NCI-H1048 (cell line): Measurements from ENCODE around the gene TNNT3.
"Not testable (repeated sequence)": the region's sequence is repeated elsewhere in the genome, so short reads cannot be mapped to it uniquely, and the experiment has no call there.

Experiments used
- DNase-seq: peaks from one replicate; lab custom pipeline; 2025; lab: John Stamatoyannopoulos, UW

TNNT3 gene

DNA sequence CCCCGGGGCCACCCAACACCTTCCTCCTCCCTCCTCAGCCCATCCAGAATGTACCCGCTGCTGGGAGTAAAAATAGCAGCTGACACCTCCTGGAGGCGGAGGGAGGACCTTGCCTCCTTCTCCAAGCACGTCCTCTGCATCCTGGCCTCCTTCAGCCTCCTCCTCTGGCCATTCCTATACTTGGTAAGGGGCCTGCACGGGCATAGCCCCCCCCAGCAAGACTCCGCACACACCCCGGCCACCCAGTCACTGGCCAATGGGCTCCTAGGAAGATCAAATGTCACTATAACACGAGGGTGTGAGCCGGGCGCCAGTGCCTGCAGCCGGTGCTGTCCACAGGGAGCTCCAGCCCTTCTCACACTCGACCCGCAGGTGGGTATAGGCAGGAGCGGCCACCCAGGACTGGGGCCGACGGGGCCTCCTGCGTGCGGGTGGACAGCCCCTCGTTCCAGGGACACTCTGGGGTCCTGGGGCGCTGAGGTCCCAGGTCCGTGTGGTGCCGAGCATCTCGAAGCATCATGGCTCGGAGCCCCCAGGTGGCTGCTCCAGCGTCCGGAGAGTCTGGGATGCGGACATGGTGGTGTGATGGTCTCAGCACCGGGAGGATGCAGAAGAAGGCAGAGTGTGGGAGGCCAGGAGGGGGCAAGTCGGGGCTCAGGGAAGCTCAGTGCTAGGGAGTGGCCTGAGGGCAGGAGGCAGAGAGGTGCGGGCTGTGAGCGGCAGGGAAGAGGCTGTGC is at the start of gene TNNT3:
Gene TNNT3 (plus strand): TSS at position 313 of the 737 bp plus-strand sequence. CDS start 3,172 bp downstream, outside the sequence.
- no peak for DNase-seq

DNA sequence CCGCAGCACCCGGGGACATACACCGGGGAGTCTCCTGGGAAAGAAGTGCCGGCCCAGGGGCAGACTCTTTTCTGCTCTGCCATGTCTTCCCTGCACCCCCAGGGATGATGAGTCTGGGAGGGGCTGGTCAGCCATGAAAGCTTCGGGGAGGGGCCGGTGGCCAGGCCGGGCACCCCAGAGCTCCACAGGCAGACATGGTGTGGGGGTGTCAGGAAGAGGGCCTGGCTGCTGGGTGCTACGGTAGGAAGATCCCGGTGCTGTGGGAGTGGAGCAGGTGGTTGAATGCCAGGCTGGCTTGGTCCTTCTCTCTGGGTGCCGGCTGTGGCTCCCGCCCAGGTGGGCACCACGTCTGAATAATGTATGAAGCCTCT is 49.2 kb upstream of the TNNT3 start:
- no peak for DNase-seq

DNA sequence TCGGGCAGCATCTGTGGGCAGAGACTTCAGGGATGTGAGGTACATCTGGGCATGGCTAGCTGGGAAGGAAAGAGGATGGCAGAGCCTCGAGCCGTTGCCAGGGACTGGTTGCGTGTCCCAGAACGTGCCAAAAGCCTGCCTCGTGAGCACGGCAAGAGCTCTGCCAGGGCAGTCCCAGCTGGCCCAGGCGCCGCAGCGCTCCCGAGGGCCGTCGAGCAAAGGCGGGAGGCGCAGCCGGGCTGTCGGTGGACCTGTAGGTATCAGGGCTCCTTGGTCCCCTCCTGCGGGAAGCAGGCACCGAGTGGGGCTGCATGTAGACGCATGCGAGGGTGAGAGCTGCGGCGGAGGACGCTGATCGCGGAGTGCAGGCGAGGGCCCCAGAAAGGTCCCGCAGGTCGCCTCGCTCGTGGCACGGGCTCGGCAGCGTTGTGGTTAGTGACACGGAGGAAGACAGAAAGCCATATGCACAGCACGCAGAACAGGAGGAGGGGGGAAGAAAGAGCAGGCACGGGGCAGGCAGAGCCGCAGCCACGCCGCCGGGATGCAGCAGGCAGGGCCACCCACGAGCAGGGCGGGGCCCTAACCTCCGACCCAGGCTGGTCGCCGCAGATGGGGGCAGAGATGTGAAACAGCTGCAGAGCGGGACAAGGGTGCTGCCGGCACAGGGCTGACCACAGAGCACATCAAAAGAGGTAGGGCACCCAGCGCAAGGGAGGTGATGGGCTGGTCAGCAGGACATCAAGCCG is 48.6 kb upstream of the TNNT3 start:
- DNase-seq = no peak

DNA sequence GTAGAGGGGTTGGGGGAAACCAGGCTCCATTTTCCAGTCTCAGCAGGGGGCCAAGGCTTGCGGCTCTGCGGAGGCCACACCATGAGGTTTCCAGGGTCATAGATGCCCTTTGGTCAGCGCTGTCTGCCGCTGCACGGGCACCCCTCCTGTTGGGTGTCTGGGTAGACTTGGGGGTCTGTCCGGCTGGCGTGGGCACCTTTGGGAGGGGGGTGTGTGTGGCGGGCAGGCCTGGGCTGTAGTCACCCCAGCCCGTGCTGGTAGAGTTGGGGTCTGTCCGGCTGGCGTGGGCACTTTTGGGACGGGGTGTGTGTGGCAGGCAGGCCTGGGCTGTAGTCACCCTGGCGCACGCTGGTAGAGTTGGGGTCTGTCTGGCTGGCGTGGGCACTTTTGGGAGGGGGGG is 48.0 kb upstream of the TNNT3 start:
- DNase-seq = no peak

DNA sequence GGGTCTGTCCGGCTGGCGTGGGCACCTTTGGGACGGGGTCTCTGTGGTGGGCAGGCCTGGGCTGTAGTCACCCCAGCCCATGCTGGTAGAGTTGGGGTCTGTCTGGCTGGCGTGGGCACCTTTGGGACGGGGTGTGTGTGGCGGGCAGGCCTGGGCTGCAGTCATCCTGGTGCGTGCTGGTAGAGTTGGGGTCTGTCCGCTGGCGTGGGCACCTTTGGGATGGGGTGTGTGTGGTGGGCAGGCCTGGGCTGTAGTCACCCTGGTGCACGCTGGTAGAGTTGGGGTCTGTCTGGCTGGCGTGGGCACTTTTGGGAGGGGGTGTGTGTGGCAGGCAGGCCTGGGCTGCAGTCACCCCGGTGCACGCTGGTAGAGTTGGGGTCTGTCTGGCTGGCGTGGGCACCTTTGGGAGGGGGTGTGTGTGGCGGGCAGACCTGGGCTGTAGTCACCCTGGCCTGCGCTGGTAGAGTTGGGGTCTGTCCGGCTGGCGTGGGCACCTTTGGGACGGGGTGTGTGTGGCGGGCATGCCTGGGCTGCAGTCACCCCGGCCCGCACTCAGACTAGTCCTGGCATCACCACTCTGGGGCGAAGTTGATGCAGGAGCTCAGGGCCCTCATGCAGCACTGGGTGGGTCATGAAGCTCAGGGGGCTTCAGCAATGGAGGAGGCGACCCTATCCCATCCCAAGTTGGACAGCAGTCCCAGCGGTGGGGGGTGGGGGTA is 47.1 kb upstream of the TNNT3 start:
- no peak for DNase-seq

DNA sequence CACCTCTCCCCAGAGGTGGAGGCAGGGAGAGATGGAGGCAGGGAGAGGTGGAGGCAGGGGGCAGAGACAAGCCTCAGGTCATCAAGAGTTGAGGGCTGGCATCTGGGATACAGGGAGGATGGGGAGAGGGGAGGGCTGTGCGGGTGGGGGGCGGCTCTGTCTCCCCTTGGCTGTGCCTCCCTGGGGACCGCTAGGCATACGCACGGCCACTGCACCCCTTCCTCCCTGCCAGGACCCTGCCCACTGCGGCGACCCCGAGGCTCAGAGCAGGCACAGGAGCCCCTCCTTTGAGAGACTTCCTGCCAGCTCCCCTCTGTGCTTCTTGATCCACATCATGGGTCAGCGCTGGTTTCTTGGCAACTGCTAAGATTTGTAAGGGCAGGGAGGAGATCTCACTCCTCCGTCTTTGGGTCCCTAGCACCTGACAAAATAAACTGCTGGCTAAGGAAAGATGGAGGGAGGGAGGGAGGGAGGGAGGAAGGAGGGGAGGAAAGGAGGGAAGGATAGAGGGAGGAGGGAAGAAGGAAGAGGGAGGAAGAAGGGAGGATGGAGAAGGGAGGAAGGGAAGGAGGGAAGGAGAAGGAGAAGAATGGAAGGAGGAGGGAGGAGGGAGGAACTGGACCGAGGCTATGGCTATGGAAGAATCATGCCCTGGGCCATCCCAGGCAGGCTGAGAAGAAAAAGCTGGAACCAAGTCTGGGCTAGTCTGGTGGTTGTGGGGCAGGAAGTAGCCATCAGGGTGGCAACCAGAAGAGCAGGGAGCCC is 46.3 kb upstream of the TNNT3 start:
- DNase-seq = no peak

DNA sequence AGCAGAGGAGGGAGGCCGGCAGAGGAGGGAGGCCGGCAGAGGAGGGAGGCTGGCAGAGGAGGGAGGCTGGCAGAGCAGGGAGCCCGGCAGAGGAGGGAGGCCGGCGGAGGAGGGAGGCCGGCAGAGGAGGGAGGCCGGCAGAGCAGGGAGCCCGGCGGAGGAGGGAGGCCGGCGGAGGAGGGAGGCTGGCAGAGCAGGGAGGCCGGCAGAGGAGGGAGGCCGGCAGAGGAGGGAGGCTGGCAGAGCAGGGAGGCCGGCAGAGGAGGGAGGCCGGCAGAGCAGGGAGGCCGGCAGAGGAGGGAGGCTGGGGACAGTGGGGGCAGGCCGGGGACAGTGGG is 45.7 kb upstream of the TNNT3 start:
- not testable (repeated sequence) for DNase-seq

DNA sequence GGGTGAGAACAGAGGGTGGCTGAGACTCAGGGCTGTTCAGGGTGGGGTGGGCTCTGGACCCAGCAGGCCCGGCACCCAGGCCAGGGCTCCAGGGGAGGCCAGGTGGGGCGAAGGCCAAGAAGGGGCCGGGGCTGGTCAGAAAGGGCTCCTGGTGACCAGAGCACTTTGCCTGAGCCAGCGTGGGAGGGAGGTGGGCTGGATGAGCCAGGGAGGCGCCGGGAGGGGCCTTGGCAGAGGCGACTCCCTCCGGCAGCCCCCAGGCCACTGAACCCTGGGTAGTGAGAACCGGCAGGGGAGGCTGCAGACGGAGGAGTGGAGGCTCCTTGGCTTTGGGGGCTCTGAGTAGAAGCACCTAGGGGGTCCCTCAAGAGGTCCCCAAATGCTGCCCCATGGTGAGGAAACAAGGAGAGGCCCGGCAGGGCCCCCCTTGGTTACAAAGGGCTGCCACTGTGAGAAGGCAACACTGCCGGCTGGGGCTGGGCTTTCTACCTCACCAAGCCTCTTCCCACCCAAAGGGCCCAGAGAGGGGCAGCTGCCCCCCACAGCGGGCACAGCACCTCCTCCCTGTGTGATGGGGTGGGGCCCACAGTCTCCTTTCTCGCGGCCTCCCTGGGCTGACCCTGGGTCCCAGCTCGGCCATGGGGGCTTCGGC is 44.9 kb upstream of the TNNT3 start:
- DNase-seq = not testable (repeated sequence)

DNA sequence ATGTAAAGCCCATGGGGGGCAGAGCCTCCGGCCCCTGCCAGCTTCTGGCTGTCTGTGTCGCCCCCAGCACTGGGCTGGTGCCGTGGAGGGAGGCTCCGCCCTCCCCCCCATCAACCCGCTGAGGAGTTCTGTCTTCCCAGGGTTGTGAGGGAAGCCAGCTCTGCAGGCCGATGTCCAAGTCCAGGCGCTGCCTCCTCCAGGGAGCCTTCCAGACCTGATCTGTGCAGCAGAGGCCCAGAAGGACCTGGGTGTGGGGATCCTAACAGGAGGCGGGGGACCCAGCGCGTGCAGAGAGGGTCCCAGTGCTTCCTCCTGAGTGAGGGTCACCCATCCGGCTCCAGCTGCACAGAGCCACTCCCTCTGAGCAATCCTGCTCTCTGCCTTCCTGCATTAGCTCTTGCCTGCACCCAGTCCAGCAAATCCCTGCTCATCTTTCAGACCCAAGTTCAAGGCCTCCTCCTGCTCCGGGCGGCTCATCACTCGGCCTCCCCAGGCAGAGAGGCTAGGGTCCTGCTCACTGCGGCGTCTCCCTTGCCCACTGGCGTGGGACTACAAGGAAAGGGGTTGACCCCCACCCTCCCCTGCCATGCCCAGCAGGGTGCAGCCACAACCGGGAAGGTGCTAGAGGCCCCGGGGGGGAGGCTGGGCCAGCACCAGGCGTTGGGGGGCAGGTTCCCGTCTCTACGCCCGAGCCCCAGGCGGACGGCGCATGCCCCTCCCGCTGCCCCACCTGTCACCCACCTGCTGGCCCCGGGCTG is 44.2 kb upstream of the TNNT3 start:
- no peak for DNase-seq

DNA sequence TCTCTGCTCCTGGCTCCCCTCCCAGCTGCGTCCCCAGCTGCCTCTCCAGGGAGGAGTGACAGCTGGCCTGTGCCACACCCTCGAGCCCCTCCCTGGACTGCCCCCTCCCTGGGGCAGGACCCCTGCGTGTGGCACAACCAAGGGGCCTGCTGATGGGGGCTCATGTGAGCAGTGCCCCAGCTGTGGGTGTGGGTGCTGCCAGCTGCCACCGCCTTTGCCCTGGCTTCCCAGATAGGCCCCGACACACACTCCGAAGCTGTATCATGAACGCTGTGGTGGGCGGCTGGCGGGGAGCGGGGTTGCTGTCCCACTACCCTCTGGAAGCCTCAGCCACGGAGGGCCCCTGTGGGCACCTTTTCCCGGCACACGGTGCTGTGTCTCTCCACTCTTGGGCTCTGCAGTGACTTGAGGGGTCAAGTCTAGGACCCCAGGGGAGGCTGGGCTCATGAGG is 43.6 kb upstream of the TNNT3 start:
- not testable (repeated sequence) for DNase-seq

DNA sequence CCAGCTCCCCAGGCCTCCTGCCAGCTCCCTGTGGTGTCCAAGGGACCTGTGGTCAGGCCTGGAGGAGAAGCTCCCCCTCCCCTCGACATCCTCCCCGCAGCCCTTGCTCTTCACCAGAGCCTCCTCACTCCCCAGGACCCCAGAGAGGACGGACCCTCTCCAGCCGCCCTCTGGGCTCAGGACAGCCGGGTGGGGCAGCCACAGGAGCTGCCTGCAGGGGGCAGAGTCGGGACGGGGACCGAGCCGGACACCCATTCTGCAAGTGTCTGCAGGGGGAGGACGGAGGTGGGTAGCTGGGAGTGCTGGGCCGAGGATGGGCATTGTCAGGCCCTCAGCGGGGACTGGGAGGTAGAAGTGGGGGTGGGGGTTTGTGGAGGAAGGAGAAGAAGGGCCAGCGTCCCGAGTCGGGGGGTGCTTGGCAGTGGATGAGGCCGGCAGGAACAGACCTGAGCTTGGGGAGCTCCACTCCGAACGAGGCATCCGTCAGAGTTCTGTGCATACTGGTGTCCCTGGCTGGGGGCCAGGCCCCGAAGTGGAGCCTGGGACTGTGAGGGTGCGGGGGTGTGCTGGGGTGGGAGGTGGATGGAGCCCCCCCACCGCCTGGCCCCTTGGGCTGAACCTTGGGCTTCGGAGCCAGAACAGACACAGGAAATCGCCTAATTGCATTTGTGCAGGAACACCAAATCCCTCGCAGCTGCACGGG is 43.0 kb upstream of the TNNT3 start:
- no peak for DNase-seq

DNA sequence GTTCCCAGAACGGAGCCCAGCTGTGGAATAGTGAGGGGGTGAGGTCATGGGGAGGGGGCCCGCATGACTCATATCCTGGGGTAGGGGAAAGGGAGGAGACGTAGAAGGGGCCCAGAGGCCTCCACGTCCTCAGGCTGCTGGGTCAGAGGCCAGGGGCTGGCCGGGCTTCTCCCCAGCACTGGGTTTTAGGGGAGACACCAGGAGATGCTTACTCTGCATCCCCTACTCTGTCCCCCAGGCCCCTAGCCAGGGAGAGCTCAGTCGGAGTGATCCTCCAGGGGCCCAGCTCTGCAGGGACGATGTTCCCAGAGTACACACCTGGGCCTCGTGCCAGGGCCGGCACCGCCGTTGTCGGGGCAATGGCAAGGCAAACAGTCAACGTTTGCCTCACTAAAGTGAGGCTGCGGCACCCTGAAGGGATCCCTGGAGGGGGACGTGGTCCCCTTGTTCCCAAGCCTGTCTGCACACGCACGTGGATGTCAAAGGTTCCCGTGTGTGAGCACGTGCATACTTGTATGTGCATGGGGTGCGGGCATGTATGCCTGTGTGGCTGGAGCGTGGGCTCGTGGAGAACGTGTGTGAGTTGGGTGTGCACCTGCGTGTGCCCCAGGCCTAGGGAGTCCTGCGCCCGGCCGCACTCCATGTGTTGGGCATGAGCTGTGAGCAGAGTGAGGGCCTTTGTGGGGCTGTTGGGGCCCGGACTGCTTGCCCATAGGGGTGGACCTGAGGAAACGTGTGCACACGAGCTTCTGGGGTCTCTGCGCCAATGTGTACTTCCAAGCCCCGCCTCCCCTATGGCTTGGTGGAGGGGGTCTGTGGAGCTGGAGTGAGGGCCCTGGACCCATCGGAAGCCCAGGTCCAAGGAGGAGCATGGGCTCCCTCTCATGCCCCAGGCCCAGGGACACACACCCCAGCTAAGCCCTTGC is 42.0 kb upstream of the TNNT3 start:
- no peak for DNase-seq

DNA sequence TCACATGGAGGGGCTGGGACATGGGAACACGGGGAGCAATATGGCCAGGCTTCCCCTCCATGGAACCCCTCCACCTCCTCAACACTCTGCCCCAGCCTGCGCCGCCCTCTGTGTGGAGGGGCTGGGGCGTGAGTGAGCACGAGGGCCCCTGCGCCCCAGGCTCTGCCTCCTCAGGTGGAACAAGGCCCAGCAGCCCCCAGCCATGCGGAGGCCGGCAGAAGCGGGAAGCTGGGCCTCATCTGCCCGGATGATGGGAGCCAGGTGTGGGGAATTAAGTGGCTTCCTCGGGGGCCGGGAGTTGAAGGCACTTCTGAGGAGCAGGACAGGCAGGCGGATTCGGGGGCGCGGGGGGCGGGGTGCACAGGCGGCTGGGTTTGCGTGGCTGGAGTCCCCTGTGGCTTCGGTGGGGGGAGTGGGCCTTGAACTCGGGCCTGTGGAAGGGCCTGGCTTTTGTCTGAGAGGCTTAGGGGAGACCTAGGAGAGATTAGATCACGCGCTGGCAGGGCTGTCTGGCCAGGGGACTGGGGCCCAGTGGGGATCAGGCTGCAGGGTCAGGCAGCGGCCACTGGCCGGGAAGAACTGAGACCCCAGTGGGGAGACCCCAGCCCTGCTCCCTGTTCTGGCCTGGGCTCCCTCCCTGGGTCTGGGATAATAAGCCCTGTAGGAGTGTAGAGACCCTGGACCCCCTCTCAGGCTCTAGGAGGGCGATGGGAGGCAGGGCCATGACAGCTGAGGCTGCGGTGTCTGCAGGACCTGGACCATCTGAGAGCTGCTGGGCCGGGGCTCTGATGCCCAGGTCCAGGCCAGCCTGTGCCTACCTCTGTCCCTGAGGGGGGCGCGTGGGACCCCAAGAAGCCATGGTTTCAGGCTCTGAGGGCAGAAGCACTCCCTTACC is 41.1 kb upstream of the TNNT3 start:
- no peak for DNase-seq

DNA sequence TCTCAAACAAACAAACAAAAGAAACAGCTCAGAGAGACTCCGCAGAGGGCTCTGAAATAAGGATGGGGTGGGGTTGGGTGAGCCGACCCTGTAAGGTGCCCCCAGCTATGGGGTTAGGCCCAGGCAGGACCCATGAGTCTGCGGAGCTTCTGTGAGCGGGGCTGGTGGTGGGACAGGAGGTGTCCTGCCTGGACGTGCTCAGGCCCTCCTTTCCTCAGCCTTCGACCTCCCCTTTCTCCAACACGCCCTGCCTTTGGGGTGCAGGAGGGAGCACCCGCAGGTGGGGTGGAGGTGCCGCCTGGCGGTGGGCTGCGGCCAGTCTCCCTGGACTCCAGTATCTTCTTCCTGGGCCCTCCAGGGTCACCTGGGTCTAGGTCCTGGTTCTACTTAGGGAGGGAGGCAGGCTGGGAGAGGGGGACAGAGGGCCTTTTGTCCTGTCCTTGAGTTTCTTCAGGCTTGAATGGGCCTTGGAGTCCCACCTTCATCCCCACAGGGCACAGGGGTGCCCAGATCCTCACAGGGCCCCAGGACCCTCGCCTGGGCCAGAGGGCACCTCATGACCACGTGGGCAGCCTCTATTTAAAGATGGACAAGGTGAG is 40.1 kb upstream of the TNNT3 start:
- DNase-seq = no peak

DNA sequence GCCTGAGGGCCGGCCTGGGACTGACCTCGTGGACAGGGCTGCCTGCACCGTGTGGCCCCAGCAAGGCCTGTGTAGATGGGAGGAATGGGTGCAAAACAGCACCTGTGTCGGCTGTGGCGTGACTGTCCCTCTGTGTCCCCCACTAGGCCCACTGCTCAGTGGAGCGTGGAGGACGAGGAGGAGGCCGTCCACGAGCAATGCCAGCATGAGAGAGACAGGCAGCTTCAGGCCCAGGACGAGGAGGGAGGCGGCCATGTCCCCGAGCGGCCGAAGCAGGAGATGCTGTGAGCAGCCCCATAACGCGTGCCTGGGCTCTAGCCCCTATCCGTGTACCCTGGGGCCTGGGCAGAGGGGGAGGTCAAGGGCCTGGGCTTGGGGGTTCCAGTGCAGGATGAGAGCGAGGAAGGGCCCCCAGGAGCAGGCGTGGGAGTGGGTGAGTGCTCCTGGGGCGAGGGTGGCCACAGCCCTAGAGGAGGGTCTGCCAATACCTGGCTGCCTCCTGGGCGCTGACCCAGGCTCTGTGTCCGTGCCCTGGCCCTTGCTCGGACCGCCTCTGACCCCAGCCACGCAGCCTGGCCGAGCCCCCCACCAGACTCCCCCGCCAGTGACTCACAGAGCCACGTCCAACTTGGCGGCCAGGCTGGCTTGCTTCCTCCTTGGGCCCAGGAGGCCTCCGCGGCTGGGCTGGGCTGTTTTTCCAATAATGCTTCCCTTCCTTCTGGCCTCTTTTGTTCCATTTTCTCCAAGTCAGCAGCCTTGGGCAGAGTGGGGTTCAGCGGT is 39.4 kb upstream of the TNNT3 start:
- no peak for DNase-seq

DNA sequence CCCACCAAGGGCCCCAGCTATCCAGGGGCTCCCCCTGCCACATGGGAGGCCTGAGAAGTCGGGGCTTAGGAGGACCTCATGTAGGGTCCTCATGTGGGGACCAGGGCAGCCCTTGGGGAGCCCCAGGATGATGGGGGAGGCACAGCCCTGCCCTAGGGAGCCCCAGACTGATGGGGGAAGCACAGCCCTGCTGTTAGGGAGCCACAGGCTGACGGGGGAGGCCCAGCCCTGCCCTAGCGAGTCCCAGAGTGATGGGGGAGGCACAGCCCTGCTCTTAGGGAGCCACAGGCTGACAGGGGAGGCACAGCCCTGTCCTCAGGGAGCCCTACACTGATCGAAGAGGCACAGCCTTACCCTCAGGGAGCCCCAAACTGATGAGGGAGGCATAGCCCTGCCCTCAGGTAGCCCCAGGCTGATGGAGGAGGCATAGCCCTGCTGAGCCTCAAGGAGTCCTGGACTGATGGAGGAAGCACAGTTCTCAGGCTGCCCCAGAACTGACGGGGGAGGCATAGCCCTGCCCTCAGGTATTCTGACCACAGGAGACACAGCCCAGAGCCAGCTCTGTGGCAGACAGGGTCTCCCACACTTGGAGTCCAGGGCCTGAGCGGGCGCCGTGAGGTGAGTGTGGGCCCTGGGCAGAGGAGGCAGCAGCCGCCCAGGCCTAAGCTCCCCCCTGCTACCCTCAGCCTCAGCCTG is 38.6 kb upstream of the TNNT3 start:
- DNase-seq = no peak
